Measurements from ENCODE around the gene SUGCT.

GRCh38 chr7:40329601-40330153, 194.9 kb downstream of the SUGCT start:
- no peak for TF ChIP-seq FOXM1 (IDR thresholded peaks at IDR 0.05; ENCODE audit: borderline replicate concordance, low read depth)
- TF ChIP-seq EP300 (IDR thresholded peaks at IDR 0.05; ENCODE audit: borderline replicate concordance), result no peak
- TF ChIP-seq REST (IDR thresholded peaks at IDR 0.05; ENCODE audit: low read depth), result no peak
- no peak for TF ChIP-seq TAF1 (IDR thresholded peaks at IDR 0.05; ENCODE audit: low read depth)
- no peak for TF ChIP-seq CEBPB (IDR thresholded peaks at IDR 0.05)
- TF ChIP-seq USF1 (IDR thresholded peaks at IDR 0.05), result no peak
- TF ChIP-seq YY1 (IDR thresholded peaks at IDR 0.05; ENCODE audit: low read depth), result no peak
- no peak for TF ChIP-seq TEAD4 (IDR thresholded peaks at IDR 0.05)
- TF ChIP-seq MAX (IDR thresholded peaks at IDR 0.05), result no peak
- TF ChIP-seq EGR1 (IDR thresholded peaks at IDR 0.05), result no peak
- TF ChIP-seq CREB1 (IDR thresholded peaks at IDR 0.05; ENCODE audit: low read depth), result no peak

All from Ishikawa (cell line).